ENCODE data around the gene SGSM2. TPM values are rescaled to one million over a fixed set of nuclear protein-coding genes. Genes with fewer than 3 reads are reported as not detected.

Gene SGSM2
- total and polyA plus RNA-seq, 2 of the 8 experiments (the other 6 are each of a cell fraction or from before 2014, with no cell fraction given): 44.5 to 77.7 TPM

DNA sequence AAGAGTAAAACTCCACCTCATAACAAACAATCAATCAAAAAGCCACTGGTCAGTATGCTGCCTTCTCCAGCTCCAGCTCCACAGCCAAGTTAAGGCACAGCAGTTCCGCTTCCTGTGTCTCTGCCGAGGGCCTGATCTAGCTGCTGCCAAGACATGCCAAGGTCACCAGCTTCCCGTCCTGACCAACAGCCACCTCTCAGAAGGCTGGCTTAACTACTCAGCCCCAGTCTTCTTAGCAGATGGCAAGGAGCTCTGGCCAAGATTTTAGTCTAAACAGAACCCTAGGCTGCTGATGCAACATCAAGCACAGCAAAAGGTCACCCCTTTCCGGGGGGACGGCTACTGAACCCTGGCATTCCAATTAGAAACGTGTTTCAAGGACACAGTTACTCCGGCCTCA lies 81.3 kb downstream of the SGSM2 start (continued):
- TF ChIP-seq CHD7 (IDR thresholded peaks at IDR 0.05; ENCODE audit: insufficient replicate concordance, low read length): no peak

Measured in H1 (cell line).